DOHH2 (cell line): Measurements from ENCODE around the gene PLA2G4F.

Experiments used
- CTCF ChIP-seq: fragments of 200-600 bp; sonication (generic); IDR thresholded peaks from one replicate; pipeline ENCODE4 v1.5.1; 2014; ENCODE audit warnings: antibody characterized with exemption, mild to moderate bottlenecking, low read depth, low read length; ENCODE audit not compliant: poor library complexity, severe bottlenecking
- EZH2phosphoT487 ChIP-seq: fragments of 200-600 bp; sonication (generic); IDR thresholded peaks from 2 replicates; pipeline ENCODE4 v1.6.1; 2017; ENCODE audit warnings: borderline replicate concordance, mild to moderate bottlenecking, antibody characterized with exemption, low read length, moderate library complexity, mixed read lengths

GRCh38 chr15:42193383-42193782 is 36.9 kb upstream of the PLA2G4F start:
- TF ChIP-seq CTCF (no peak), EZH2phosphoT487 (no peak)
